ENCODE results near the gene P2RY6.

The P2RY6 gene

DNA sequence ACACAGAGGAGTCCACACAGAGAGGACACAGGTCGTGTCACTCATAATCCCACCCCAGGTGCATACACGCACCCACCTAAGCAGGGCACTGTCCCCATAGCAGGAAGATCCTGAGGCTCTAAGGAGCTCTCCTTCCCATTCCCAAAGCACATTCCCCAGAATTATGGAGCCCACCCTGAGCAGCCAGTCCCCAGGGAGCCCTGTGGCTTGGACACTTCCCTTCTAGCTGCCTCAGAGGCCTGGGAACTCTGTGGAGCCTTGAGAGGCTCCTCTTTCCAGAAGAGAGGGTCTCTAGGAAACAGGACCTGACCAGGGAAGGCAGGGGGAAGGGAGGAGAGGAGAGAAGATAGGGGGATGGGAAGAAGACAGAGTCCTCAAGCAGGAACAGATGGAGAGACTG lies 65.7 kb downstream of the P2RY6 start:
- Mint-ChIP-seq H3K4me3 (no peak overlapping the region), H3K27me3 (no peaks in the 10 kb centered on the region), H3K27ac (no peak overlapping the region), H3K4me1 (no peaks in the 10 kb centered on the region), H3K9me3 (no peaks in the 10 kb centered on the region), H3K36me3 (no peaks in the 10 kb centered on the region)
- DNase-seq (ENCODE audit: low spot score in 2 of 2) (no peak), ATAC-seq (ENCODE audit: low read depth) (no peak)

DNA sequence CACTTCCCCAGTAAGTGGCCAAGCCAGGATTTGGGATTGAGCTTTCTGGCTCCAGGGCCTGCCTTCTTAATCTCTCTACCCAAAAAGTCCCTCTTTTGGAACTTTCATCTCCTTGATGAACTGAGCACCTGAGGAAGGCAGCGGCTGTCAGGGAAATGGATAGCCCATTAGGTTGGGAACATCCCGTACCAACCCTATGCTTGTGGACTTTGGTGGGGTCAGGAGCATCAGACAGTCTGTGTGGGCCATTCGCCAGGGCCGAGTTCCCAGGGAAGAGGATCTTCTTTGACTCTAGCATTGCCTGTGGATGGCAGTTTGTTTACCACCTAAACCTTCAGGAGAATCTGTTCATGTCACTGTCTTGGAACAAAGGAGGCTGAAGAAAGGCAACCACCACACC lies 66.1 kb downstream of the P2RY6 start:
- Mint-ChIP-seq H3K4me3 (no peak overlapping the region), H3K27ac (no peak overlapping the region), H3K9me3 (no peaks in the 10 kb centered on the region), H3K36me3 (no peaks in the 10 kb centered on the region), H3K4me1 (no peaks in the 10 kb centered on the region), H3K27me3 (no peaks in the 10 kb centered on the region)
- no peak for DNase-seq (ENCODE audit: low spot score in 2 of 2)
- no peak for ATAC-seq (ENCODE audit: low read depth)

DNA sequence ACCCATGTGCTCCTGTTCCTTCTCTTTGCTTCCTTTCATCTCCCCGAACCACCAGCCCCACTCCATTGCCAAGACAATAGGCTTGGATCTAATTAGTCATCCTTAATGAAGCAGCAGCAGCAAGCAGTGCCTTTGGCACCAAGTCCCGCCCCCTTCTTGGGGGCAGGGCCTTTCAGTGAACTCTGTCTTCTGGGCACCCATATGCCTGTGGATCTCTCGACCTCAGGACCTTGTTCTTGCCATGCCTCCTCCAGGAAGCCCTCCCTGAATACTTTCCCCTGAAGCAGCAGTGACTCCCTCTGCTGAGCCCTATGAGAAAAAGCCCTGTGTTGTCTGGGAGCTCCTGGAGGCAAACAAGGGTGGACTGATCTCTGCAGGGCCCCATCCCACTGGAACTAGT lies 68.0 kb downstream of the P2RY6 start:
- no peak overlapping the region for H3K27ac Mint-ChIP-seq
- H3K27me3 Mint-ChIP-seq, result peaks cover 3% of the 10 kb centered on the region
- H3K4me1 Mint-ChIP-seq, result no peaks in the 10 kb centered on the region
- no peaks in the 10 kb centered on the region for H3K36me3 Mint-ChIP-seq
- no peak for ATAC-seq (ENCODE audit: low read depth)
- no peaks in the 10 kb centered on the region for H3K9me3 Mint-ChIP-seq
- DNase-seq (ENCODE audit: low spot score in 2 of 2), result no peak
- H3K4me3 Mint-ChIP-seq, result no peak overlapping the region

DNA sequence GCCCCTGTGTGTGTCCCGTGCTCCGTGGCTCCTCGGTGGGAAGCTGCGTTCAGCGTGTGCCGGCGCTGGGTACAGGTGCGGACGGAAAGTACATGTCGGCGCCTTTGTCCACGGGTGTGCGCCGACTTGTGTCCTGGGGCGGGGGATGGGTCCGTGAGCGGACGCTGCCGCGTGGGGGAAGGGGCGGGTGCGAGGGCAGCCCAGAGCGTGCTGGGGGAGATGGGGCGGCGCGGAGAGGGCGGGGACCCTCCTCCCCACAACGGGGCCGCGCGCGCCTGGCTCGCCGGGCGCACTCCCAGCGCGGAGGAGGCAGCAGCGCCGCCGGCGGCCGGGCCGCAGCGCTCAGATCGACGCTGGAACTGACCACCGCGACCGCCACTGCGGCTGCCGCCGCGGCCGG lies 70.5 kb downstream of the P2RY6 start:
- no peak for ATAC-seq (ENCODE audit: low read depth)
- no peak overlapping the region for H3K4me3 Mint-ChIP-seq
- peaks cover 6% of the 10 kb centered on the region for H3K27me3 Mint-ChIP-seq
- H3K36me3 Mint-ChIP-seq, result no peaks in the 10 kb centered on the region
- no peaks in the 10 kb centered on the region for H3K4me1 Mint-ChIP-seq
- no peak for DNase-seq (ENCODE audit: low spot score in 2 of 2)
- H3K27ac Mint-ChIP-seq, result no peak overlapping the region
- H3K9me3 Mint-ChIP-seq, result no peaks in the 10 kb centered on the region

DNA sequence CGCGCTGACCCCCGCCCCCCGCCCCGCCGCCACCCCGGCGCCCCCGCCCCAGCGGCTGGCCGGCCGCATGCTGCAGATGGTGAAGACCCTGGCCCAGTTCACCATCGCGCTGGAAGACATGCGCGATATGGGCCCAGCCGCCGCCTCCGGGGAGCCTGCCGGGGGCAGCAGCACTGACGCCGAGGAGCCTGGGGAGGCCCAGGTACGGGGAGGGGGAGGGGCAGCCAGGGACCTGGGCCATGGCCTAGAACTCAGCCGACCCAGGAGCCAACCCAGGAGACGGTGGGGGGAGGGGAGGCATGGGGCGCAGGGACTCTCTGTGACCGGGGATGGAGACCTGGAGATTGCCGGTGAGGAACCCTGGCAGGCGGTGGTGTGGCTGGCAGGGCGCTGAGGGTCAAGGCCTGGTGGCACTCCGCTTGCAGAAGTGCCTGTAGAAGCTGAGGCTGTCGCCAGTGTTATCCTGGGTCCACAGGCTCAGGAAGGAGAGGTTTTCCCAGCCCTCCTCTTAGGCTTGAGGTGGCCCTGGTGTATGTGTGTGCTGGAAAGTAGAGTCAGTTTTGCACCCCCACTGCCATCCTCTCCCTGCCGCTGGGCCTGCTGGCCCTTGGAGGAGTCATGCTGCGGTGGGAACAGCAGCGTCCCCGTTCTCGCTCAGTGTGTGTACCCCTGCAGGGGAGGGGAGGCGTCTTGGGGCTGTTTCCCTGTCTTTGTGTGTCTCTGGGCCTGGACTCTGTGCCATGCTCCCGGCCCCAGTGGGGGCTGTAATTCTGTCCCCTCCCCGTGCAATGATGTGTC lies 71.1 kb downstream of the P2RY6 start:
- Mint-ChIP-seq H3K27me3 (peaks cover 8% of the 10 kb centered on the region), H3K4me1 (no peaks in the 10 kb centered on the region), H3K27ac (no peak overlapping the region), H3K9me3 (no peaks in the 10 kb centered on the region), H3K4me3 (no peak overlapping the region), H3K36me3 (no peaks in the 10 kb centered on the region)
- DNase-seq (ENCODE audit: low spot score in 2 of 2), result no peak
- no peak for ATAC-seq (ENCODE audit: low read depth)

DNA sequence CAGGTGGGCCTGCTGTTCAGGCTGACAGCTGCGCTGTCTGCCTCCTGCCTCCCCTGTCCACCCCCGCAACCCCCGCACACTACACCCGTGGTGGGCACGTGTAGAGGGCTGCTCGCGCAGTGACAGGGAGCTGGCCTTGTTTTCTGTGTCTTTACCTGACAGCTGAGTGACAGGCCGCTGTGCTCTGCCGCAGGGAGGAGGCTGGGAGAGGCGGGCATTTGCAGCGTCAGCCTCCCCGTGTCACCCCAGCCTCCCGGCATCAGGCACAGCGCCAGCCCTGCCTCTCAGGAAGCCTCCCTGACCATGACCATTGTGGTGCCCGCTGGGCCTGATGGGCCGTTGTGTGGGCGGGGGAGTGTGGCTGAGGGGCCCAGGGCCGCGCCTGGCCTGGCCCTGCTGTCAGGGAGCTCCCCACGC lies 72.1 kb downstream of the P2RY6 start:
- Mint-ChIP-seq H3K4me3 (no peak overlapping the region), H3K9me3 (no peaks in the 10 kb centered on the region), H3K36me3 (no peaks in the 10 kb centered on the region), H3K27me3 (peaks cover 10% of the 10 kb centered on the region), H3K4me1 (no peaks in the 10 kb centered on the region), H3K27ac (no peak overlapping the region)
- ATAC-seq (ENCODE audit: low read depth) (no peak), DNase-seq (ENCODE audit: low spot score in 2 of 2) (no peak)

DNA sequence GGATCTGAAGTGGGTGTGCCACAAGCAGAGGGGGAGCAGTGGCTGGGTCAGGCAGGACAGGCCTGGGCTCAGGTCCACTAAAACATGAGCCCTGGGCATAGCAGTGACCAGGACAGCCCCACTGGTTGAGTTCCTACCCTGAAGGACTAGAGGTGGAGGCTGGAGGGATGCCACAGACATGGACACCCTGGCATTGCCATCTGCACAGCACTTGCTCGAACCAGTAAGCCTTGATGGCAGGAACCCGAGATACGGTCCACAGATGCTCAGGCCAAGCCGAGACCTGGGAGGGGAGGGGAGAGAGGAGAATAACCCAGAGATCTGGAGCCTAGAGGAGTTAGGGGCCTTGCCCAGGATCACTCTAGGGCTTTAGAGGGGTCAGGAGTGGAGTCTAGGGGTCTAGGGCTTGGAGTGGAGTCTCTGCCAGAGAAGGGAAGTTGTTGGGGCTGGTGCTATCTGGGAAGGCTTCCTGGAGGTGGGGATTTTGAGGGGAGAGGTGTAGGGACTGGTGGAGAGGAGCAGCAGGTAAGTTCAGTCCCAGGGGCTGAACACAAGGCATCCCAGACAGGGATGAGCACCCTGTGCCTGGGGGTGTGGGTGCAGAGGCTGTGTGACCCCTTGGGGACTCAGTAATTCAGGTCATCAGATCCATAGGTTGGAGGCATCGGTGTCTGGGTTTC lies 73.5 kb downstream of the P2RY6 start:
- H3K4me3 Mint-ChIP-seq, result no peak overlapping the region
- no peaks in the 10 kb centered on the region for H3K4me1 Mint-ChIP-seq
- peaks cover 10% of the 10 kb centered on the region for H3K27me3 Mint-ChIP-seq
- no peaks in the 10 kb centered on the region for H3K36me3 Mint-ChIP-seq
- ATAC-seq (ENCODE audit: low read depth), result no peak
- DNase-seq (ENCODE audit: low spot score in 2 of 2), result no peak
- no peak overlapping the region for H3K27ac Mint-ChIP-seq
- H3K9me3 Mint-ChIP-seq, result no peaks in the 10 kb centered on the region

DNA sequence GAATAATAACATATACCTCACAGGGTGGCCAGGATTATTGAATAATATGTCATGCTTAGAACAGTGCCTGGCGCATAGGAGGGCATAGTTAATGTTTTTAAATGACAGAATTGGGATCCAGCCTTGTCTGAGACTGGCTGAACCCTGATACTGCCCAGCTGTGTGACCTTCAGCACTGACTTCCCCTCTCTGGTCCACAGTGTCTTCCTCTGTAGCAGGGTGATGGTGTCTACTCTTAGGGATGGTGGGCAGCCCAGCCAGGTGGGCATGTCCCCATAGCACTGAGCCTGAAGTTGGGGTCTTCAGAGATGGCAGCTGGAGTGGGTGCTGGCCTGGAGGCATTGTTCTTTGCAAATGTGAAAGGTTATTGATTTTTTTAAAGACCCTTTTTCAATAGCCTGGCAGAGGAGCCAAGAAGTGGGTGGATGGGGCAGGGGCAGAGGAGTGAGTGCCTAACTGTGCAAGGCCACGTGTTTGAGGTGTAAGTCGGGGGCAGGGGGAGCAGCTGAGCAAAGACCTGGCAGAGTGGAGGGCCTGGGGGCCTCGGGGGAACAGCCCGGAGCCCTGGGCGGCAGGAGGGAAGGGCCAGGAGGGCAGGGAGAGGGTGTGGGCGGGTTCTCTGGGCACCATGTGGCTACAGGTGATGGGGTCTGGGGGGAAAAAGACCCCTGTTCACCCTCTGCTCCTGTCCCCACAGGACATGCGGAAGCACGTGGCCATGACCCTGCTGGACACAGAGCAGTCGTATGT lies 74.2 kb downstream of the P2RY6 start:
- ATAC-seq (ENCODE audit: low read depth) (no peak), DNase-seq (ENCODE audit: low spot score in 2 of 2) (no peak)
- Mint-ChIP-seq H3K27me3 (peaks cover 10% of the 10 kb centered on the region), H3K9me3 (no peaks in the 10 kb centered on the region), H3K27ac (no peak overlapping the region), H3K4me1 (peaks cover 1% of the 10 kb centered on the region), H3K4me3 (no peak overlapping the region), H3K36me3 (no peaks in the 10 kb centered on the region)

DNA sequence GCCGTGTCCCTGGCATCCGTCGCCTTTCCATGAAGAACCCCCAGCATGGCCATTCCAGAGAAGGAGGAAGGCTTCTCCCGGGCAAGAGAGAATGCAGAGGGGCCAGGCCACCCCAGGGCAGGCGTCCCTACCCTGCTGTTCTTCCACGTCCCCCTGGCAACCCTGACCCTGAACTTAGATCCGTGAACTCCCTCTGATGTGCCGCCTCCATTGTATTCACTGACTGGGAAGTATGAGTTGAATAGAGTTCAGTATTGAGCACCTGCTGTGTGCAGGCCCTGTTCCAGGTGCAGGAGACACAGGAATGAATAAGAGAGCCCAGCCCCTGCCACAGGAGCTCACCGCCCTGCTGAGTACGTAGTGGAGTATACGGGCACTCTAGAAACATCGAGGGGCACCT lies 74.9 kb downstream of the P2RY6 start:
- no peaks in the 10 kb centered on the region for H3K36me3 Mint-ChIP-seq
- H3K9me3 Mint-ChIP-seq, result no peaks in the 10 kb centered on the region
- H3K27ac Mint-ChIP-seq, result no peak overlapping the region
- no peak for DNase-seq (ENCODE audit: low spot score in 2 of 2)
- H3K4me3 Mint-ChIP-seq, result no peak overlapping the region
- H3K4me1 Mint-ChIP-seq, result peaks cover 2% of the 10 kb centered on the region
- H3K27me3 Mint-ChIP-seq, result peaks cover 10% of the 10 kb centered on the region
- ATAC-seq (ENCODE audit: low read depth), result no peak
